ENCODE results near the gene GLYATL3.

Gene GLYATL3

DNA sequence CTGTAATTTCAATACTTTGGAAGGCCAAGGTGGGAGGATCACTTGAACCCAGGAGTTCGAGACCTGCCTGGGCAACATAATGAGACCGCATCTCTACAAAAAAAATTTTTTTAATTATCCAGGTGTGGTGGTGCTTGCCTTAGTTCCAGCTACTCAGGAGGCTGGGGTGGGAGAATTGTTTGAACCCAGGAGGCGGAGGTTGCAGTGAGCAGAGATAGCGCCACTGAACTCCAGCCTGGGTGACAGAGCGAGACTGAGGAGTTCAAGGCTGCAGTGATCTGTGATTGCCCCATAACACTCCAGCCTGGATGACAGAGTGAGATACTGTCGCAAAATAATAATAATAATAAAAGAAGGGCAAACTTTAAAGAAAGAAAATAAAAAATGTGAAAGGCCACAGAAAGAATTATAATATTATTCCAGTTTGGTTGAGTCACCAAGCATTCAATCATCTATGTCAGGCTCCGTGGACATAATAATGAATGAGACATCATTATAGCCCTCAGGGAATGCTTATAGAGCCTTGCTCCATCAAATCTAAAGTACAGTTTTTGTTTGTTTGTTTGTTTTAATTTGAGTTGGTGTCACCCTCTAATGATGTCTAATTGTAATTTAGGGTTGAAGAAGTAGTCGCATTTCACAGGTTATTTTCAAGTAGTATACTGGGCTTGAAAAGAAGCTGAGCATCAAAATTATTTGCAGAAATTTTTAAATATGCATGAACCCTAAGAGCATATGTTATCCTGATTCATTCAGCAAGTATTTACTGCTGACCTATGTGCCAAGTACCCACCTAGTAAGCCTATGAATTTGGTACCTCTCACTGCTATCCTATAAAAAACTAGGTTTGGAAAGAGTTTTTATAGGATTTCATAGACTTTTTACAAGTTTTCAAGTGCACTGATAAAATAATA is 15.1 kb downstream of the GLYATL3 start:
- Histone ChIP-seq H3K9ac (ENCODE audit: low read length) (no peak overlapping the region), H3K4me1 (ENCODE audit: control insufficient read depth, insufficient read depth, low read length) (no peaks in the 10 kb centered on the region), H3K27ac (ENCODE audit: low read depth, low read length) (no peak overlapping the region)

DNA sequence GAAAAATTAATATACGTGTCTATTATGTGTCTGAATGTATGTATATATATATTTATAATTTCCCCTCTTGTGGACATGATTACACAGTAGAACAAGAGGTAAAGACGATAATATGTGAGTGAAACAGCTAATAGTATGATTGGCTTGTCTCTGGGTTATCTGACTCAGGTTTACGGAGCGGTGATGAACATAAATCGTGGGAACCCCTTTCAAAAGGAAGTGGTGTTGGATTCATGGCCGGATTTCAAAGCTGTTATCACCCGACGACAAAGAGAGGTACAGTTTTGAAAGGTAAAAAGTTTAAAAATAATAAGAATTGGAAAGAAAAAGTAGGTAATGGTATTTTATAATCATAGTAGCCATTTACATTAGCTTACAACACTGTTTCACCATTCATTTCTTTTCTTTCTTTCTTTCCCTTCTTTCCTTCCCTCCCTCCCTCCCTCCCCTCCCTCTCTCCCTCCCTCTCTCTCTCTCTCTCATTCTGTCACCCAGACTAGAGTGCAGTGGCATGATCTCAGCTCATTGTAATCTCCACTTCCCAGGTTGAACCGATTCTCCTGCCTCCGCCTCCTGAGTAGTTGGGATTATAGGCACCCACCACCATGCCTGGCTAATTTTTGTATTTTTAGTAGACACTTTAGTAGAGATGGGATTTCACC is 15.9 kb downstream of the GLYATL3 start:
- no peaks in the 10 kb centered on the region for H3K36me3 ChIP-seq (ENCODE audit: control insufficient read depth, insufficient read depth, low read length)
- H3K9ac ChIP-seq (ENCODE audit: low read length): no peak overlapping the region
- H3K4me1 ChIP-seq (ENCODE audit: control insufficient read depth, insufficient read depth, low read length): no peaks in the 10 kb centered on the region
- H3K27ac ChIP-seq (ENCODE audit: low read depth, low read length): no peak overlapping the region
- H3K9me3 ChIP-seq (ENCODE audit: control insufficient read depth, insufficient read depth, low read depth, low read length): no peaks in the 10 kb centered on the region
- H3K27me3 ChIP-seq (ENCODE audit: control insufficient read depth, insufficient read depth, low read length): no peaks in the 10 kb centered on the region
- H3K4me3 ChIP-seq (ENCODE audit: low read depth, low read length): no peak overlapping the region

More for the DNA sequence above, 15.1 kb downstream of the GLYATL3 start:
- no peak overlapping the region for H3K4me3 ChIP-seq (ENCODE audit: low read depth, low read length)
- H3K27me3 ChIP-seq (ENCODE audit: control insufficient read depth, insufficient read depth, low read length): no peaks in the 10 kb centered on the region
- H3K36me3 ChIP-seq (ENCODE audit: control insufficient read depth, insufficient read depth, low read length): no peaks in the 10 kb centered on the region
- no peaks in the 10 kb centered on the region for H3K9me3 ChIP-seq (ENCODE audit: control insufficient read depth, insufficient read depth, low read depth, low read length)

DNA sequence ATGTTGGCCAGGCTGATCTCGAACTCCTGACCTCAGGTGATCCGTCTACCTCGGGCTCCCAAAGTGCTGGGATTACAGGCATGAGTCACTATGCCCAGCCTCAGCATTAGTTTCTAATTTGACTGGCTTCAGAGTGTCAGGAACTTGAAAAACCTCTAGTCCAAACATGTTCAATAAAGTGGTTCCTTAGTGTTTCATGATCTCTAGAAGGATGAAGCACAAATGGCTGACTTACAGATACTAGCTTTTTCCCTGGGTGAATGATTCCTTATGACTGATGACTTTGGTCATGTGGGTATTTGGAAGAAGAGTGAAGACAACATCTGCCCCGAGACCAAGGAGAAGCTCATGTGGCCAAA is 16.4 kb downstream of the GLYATL3 start:
- no peaks in the 10 kb centered on the region for H3K36me3 ChIP-seq (ENCODE audit: control insufficient read depth, insufficient read depth, low read length)
- no peaks in the 10 kb centered on the region for H3K9me3 ChIP-seq (ENCODE audit: control insufficient read depth, insufficient read depth, low read depth, low read length)
- H3K4me1 ChIP-seq (ENCODE audit: control insufficient read depth, insufficient read depth, low read length): no peaks in the 10 kb centered on the region
- H3K27ac ChIP-seq (ENCODE audit: low read depth, low read length): no peak overlapping the region
- H3K4me3 ChIP-seq (ENCODE audit: low read depth, low read length): no peak overlapping the region
- H3K9ac ChIP-seq (ENCODE audit: low read length): no peak overlapping the region
- no peaks in the 10 kb centered on the region for H3K27me3 ChIP-seq (ENCODE audit: control insufficient read depth, insufficient read depth, low read length)

GRCh38 chr6:49517919-49518318 is 18.2 kb downstream of the GLYATL3 start:
- Histone ChIP-seq H3K9me3 (ENCODE audit: control insufficient read depth, insufficient read depth, low read depth, low read length) (no peaks in the 10 kb centered on the region), H3K9ac (ENCODE audit: low read length) (no peak overlapping the region), H3K27ac (ENCODE audit: low read depth, low read length) (no peak overlapping the region), H3K27me3 (ENCODE audit: control insufficient read depth, insufficient read depth, low read length) (no peaks in the 10 kb centered on the region), H3K36me3 (ENCODE audit: control insufficient read depth, insufficient read depth, low read length) (no peaks in the 10 kb centered on the region), H3K4me3 (ENCODE audit: low read depth, low read length) (no peak overlapping the region), H3K4me1 (ENCODE audit: control insufficient read depth, insufficient read depth, low read length) (no peaks in the 10 kb centered on the region)

DNA sequence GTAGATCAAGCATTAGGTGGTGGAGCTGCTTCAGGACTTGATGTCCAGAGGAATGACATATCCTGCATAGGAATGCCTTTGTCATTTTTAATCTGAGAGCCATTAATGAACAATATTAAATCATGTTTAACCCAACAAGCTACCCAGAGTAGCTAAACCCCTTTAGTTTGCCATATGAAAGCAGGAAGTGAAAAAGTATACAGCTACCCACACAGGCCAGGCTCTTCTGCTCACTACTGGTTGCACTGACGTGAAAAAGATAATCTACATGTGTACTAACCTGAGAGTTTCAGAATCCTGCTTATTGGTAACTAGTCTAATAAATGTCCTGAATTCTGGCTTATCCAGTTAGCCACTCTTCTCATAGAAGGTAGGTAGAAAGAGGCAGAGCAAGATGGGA is 19.9 kb downstream of the GLYATL3 start:
- H3K36me3 ChIP-seq (ENCODE audit: control insufficient read depth, insufficient read depth, low read length): no peaks in the 10 kb centered on the region
- H3K9ac ChIP-seq (ENCODE audit: low read length): no peak overlapping the region
- no peak overlapping the region for H3K27ac ChIP-seq (ENCODE audit: low read depth, low read length)
- no peaks in the 10 kb centered on the region for H3K27me3 ChIP-seq (ENCODE audit: control insufficient read depth, insufficient read depth, low read length)
- H3K4me1 ChIP-seq (ENCODE audit: control insufficient read depth, insufficient read depth, low read length): no peaks in the 10 kb centered on the region
- H3K9me3 ChIP-seq (ENCODE audit: control insufficient read depth, insufficient read depth, low read depth, low read length): no peaks in the 10 kb centered on the region
- H3K4me3 ChIP-seq (ENCODE audit: low read depth, low read length): no peak overlapping the region

GRCh38 chr6:49522710-49523593 is 23.2 kb downstream of the GLYATL3 start:
- H3K4me1 ChIP-seq (ENCODE audit: control insufficient read depth, insufficient read depth, low read length): peaks cover 9% of the 10 kb centered on the region
- no peaks in the 10 kb centered on the region for H3K27me3 ChIP-seq (ENCODE audit: control insufficient read depth, insufficient read depth, low read length)
- no peaks in the 10 kb centered on the region for H3K36me3 ChIP-seq (ENCODE audit: control insufficient read depth, insufficient read depth, low read length)
- no peaks in the 10 kb centered on the region for H3K9me3 ChIP-seq (ENCODE audit: control insufficient read depth, insufficient read depth, low read depth, low read length)
- no peak overlapping the region for H3K9ac ChIP-seq (ENCODE audit: low read length)
- no peak overlapping the region for H3K27ac ChIP-seq (ENCODE audit: low read depth, low read length)
- H3K4me3 ChIP-seq (ENCODE audit: low read depth, low read length): no peak overlapping the region

DNA sequence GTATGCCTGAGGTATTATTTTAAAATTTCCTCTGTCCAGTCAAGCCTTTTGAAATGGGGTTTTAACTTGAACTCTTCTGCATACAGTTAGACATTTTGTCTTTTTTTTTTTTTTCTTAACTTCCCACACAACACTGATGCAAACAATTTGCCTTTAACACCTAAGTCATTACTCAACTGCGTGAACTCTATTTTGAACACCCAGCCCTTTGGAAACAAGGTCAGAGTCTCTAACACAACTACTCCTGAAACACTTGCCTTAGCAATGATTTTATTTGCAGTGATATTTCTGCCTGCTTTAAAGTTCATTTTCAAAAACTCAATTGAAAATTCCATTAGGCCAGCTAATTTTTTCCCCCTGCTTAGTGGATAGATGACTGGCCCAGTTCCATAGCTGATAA is 24.2 kb downstream of the GLYATL3 start:
- Histone ChIP-seq H3K4me3 (ENCODE audit: low read depth, low read length) (no peak overlapping the region), H3K9me3 (ENCODE audit: control insufficient read depth, insufficient read depth, low read depth, low read length) (no peaks in the 10 kb centered on the region), H3K27ac (ENCODE audit: low read depth, low read length) (no peak overlapping the region), H3K4me1 (ENCODE audit: control insufficient read depth, insufficient read depth, low read length) (peaks cover 13% of the 10 kb centered on the region), H3K27me3 (ENCODE audit: control insufficient read depth, insufficient read depth, low read length) (no peaks in the 10 kb centered on the region), H3K36me3 (ENCODE audit: control insufficient read depth, insufficient read depth, low read length) (no peaks in the 10 kb centered on the region), H3K9ac (ENCODE audit: low read length) (no peak overlapping the region)

- no peak overlapping the region for H3K27ac ChIP-seq (ENCODE audit: low read depth, low read length)
- no peaks in the 10 kb centered on the region for H3K36me3 ChIP-seq (ENCODE audit: control insufficient read depth, insufficient read depth, low read length)
- no peaks in the 10 kb centered on the region for H3K9me3 ChIP-seq (ENCODE audit: control insufficient read depth, insufficient read depth, low read depth, low read length)
- H3K4me1 ChIP-seq (ENCODE audit: control insufficient read depth, insufficient read depth, low read length): peaks cover 13% of the 10 kb centered on the region
- H3K27me3 ChIP-seq (ENCODE audit: control insufficient read depth, insufficient read depth, low read length): no peaks in the 10 kb centered on the region
- no peak overlapping the region for H3K4me3 ChIP-seq (ENCODE audit: low read depth, low read length)
- H3K9ac ChIP-seq (ENCODE audit: low read length): no peak overlapping the region
Observed at GRCh38 chr6:49524541-49524940, 24.8 kb downstream of the GLYATL3 start.

DNA sequence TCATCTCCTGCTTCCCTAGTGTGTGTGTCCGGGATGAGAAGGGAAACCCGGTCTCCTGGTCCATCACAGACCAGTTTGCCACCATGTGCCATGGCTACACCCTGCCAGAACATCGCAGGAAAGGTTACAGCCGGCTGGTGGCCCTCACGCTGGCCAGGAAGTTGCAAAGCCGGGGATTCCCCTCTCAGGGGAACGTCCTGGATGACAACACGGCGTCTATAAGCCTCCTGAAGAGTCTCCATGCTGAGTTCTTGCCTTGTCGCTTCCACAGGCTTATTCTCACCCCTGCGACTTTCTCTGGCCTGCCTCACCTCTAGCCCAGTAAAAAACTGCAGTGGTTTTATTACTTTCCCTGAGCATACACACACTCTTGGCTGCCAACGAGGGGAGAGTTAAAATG is 26.9 kb downstream of the GLYATL3 start:
- no peaks in the 10 kb centered on the region for H3K27me3 ChIP-seq (ENCODE audit: control insufficient read depth, insufficient read depth, low read length)
- H3K27ac ChIP-seq (ENCODE audit: low read depth, low read length): no peak overlapping the region
- H3K9ac ChIP-seq (ENCODE audit: low read length): no peak overlapping the region
- H3K9me3 ChIP-seq (ENCODE audit: control insufficient read depth, insufficient read depth, low read depth, low read length): no peaks in the 10 kb centered on the region
- no peaks in the 10 kb centered on the region for H3K36me3 ChIP-seq (ENCODE audit: control insufficient read depth, insufficient read depth, low read length)
- no peak overlapping the region for H3K4me3 ChIP-seq (ENCODE audit: low read depth, low read length)
- peaks cover 13% of the 10 kb centered on the region for H3K4me1 ChIP-seq (ENCODE audit: control insufficient read depth, insufficient read depth, low read length)

GRCh38 chr6:49527320-49527719 is 27.6 kb downstream of the GLYATL3 start:
- Histone ChIP-seq H3K27ac (ENCODE audit: low read depth, low read length) (no peak overlapping the region), H3K9ac (ENCODE audit: low read length) (no peak overlapping the region), H3K4me3 (ENCODE audit: low read depth, low read length) (no peak overlapping the region), H3K27me3 (ENCODE audit: control insufficient read depth, insufficient read depth, low read length) (no peaks in the 10 kb centered on the region), H3K36me3 (ENCODE audit: control insufficient read depth, insufficient read depth, low read length) (no peaks in the 10 kb centered on the region), H3K9me3 (ENCODE audit: control insufficient read depth, insufficient read depth, low read depth, low read length) (no peaks in the 10 kb centered on the region), H3K4me1 (ENCODE audit: control insufficient read depth, insufficient read depth, low read length) (peaks cover 13% of the 10 kb centered on the region)

DNA sequence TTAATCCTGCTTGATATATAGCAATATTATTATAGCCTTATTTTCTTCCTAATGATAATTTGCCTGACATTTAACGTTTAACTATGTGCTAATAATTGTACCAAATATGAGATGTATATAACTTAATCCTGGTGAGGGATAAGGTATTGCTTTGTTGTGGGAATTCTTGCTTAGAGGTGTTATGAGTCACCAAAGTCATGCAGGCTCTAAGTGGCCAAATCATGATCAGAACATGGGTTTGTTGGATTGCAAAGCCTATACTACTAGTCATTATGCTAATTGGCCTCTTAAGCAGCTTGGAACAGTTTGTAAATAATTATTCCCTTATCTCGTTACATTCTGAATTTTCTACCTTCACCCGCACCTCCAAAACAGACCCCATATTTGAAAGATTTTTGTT is 28.8 kb downstream of the GLYATL3 start:
- Histone ChIP-seq H3K9me3 (ENCODE audit: control insufficient read depth, insufficient read depth, low read depth, low read length) (no peaks in the 10 kb centered on the region), H3K36me3 (ENCODE audit: control insufficient read depth, insufficient read depth, low read length) (no peaks in the 10 kb centered on the region), H3K4me1 (ENCODE audit: control insufficient read depth, insufficient read depth, low read length) (peaks cover 13% of the 10 kb centered on the region), H3K9ac (ENCODE audit: low read length) (no peak overlapping the region), H3K4me3 (ENCODE audit: low read depth, low read length) (no peak overlapping the region), H3K27me3 (ENCODE audit: control insufficient read depth, insufficient read depth, low read length) (no peaks in the 10 kb centered on the region), H3K27ac (ENCODE audit: low read depth, low read length) (no peak overlapping the region)

Data from HUES6 (cell line).